Brain pericyte (primary cell): ENCODE measurements around the gene ANKRD45.
"Not testable (repeated sequence)": the region's sequence is repeated elsewhere in the genome, so short reads cannot be mapped to it uniquely, and the experiment has no call there.

Experiments used
- DNase-seq: peaks from one replicate; pipeline ENCODE4 v3.0.0-alpha.2; 2012; ENCODE audit warnings: low read depth, low spot score

Gene ANKRD45

GRCh38 chr1:173572201-173572873 lies 97.3 kb downstream of the ANKRD45 start:
- no peak for DNase-seq

- DNase-seq = no peak
Measured at GRCh38 chr1:173570370-173571007, 99.2 kb downstream of the ANKRD45 start.

- DNase-seq = no peak
Measured at GRCh38 chr1:173568483-173568882, 101.2 kb downstream of the ANKRD45 start.

- not testable (repeated sequence) for DNase-seq
Measured at GRCh38 chr1:173563846-173564245, 105.8 kb downstream of the ANKRD45 start.

GRCh38 chr1:173562813-173563212 lies 106.8 kb downstream of the ANKRD45 start:
- no peak for DNase-seq

GRCh38 chr1:173561263-173561662 lies 108.4 kb downstream of the ANKRD45 start:
- no peak for DNase-seq

- DNase-seq = no peak
Measured at GRCh38 chr1:173560285-173560880, 109.3 kb downstream of the ANKRD45 start.
